GM19397 (cell line): ENCODE results near the gene PCSK5.
"Not testable (repeated sequence)": the region's sequence is repeated elsewhere in the genome, so short reads cannot be mapped to it uniquely, and the experiment has no call there.

Experiments used
- ATAC-seq: cut with Tn5 transposase; IDR thresholded peaks from one replicate; pipeline ENCODE4 v1.9.1; 2021; ENCODE audit warnings: mild to moderate bottlenecking, moderate library complexity; ENCODE audit not compliant: unreplicated experiment

Gene PCSK5

DNA sequence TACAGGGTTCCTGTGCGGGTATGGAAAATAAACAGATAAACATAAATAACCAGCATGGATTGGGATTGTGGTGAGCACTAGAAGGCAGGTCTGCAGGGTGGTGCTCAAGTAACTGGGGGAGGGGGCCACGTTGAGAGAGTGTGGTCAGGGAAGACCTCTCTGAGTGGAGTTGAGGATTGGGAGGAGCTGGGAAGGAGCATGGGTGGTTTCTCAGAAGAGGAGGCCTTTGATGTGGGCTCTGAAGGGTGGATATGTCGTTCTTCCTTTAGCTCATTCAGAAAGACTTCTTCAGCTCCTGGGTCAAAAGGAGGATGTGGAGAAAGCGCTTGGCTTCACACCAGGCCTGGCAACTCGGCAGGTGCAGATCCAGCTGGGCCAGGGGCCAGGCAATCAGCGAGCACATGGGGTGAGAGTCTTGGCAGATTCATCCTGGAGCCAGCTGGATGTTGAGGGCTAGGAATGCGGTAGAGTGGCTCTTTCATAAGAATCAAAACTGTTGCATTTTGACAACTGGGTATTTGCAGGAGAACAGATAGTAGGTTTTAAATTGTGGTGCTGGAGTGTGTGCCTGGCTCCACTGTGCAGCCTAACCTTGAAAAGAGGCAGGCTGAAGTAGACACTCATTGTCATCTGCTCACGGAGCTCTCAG lies 71.7 kb downstream of the PCSK5 start:
- no peak for ATAC-seq

DNA sequence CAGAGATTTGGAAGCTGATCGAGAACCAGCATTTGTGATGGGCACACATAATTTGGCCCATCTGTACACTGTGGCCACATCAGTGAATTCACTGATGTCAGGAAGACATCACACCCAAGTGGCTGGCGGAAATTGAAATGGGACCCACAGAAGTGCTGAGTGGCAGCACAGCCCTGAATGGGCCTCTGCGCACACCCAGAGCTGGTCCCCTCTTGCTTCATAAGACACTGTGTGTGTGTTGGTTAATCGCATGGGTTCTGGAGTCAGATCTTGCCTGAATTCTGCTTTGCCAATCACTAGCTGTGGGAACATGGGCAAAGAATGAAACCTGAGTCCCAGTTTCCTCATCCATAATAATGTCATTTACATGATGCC lies 72.2 kb downstream of the PCSK5 start:
- ATAC-seq = no peak

DNA sequence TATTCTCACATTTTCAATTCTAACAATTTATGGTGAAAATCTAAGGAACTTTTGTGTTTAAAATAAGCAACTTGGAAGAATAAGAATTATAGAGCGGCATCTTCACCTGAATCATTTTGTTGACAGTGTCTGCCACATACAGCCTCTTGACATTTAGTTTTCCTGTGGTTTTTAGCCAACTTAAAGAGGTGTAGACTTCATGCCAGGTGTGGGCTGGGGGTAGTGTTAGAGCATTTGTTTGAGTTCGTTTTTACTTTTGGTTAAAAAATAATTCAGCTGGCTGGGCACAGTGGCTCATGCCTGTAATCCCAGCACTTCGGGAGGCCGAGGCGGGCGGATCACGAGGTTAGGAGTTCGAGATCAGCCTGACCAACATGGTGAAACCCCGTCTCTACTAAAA lies 72.8 kb downstream of the PCSK5 start:
- not testable (repeated sequence) for ATAC-seq

DNA sequence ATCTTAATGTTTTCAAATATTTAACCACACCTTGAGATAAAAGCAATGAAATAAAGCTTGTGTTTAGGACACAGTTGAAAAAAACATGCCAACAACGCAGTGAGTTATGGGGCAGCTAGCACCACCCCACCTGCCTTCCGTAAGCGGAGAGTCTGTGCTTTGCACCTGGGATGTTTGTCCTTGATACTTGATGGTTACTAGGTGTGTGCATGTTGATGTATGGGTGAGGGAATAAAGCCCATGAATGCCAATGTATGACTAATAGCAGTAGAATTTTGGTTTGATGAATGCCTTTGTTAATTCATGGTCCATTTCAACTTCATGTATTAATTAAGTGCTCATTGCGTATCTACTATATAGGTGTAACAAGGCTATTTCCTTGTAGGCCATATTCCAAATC lies 74.0 kb downstream of the PCSK5 start:
- ATAC-seq = no peak

DNA sequence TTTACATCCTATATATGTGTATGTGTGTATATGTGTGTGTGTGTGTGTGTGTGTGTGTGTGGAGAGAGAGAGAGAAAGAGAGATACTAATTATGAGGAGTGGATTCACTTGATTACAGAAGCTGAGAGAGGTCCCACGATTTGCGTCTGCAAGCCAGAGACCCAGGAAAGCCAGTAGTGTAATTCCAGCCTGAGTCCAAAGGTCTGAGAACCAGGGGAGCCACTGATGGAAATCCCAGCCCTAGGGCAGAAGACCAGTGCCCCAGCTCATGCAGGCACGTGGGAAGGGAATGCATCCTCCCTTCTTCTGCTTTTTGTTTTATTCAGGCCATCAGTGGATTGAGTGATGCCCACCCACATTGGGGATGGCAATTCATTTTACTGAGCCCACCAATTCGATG lies 74.8 kb downstream of the PCSK5 start:
- ATAC-seq = no peak

DNA sequence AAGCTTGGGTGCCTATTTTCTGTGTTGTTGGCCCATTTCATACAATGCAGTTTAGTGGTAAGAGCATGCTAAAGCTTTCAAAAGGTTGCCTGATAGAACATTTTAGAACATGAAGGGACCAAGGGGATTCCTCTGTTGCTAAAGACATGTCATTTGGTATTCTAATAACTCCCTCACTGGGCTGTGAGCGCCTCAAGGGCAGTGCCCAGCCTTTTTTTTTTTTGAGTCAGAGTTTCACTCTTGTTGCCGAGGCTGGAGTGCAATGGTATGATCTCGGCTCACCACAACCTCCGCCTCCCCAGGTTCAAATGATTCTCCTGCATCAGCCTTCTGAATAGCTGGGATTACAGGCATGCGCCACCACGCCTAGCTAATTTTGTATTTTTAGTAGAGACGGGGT lies 77.1 kb downstream of the PCSK5 start:
- ATAC-seq = no peak

DNA sequence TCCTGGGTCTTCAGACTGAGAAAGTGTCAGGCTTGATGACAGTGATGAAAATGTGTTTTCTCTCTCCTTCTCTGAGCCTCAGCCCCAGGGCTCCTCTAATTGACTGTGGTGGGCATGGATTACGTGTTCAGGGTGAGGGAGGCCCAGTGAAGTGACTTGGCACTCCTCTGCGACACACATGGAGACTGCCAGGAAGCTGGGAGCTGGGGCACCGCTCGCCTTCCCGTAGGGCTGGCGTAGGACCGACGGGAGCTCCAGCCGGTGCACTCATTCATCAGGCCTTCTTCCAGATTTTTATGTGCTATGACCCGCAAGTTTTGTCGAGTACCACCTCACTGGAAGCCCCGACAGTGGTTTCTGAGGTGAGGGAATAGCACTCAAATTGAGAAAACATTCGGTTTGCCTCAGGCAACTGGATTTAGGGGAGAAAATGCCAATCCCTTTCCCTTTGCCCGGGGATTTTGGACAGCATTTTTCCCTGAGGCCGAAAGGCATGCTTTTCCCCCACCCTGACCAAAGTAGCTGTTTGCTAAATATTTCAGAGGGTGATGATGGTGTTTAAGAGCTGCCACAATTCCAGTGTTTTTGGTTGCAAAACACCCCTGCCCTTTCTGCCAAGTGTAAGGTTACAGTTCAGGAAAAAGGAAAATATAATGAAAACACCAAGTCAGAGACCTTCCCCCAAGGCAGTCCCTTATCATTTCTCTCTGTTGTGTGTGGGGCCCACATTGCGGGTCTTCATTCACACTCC lies 83.7 kb downstream of the PCSK5 start:
- ATAC-seq = no peak

DNA sequence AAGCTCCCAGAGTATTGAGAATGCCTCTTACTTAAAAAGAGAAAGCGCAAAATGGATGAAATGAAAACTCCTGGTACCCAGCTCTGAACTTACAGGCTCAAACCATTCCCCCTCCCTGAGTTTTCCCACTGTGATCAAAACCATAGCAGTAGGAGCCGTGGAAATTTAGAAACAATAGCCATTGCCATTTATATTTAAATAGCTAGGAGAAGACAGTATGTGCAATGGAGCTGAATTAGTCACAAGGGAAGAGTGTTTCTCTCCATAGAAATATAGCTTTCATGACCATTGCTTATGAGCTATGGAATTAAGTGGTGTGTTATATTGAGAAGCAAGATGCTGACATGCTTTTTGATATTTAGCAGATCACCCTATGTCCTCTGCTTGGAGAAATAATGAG lies 84.6 kb downstream of the PCSK5 start:
- ATAC-seq = no peak

DNA sequence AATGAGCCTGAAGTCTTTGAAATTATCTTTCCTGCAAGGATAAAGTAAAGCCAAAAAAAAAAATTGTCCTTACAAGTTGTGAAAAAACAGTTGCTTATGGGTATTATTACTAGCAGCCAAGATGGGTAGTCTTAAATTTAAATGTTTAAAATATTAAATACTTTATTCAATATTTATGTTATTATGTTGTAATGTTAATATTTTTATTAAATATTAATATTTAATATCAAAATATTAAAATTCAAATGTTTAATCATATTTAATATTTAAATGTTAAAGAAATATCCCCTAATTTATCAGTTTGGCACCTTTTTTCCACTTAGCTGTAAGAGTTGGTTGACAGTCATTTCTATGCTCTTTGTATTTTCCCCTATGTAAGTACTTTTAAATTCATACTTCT lies 86.1 kb downstream of the PCSK5 start:
- no peak for ATAC-seq

DNA sequence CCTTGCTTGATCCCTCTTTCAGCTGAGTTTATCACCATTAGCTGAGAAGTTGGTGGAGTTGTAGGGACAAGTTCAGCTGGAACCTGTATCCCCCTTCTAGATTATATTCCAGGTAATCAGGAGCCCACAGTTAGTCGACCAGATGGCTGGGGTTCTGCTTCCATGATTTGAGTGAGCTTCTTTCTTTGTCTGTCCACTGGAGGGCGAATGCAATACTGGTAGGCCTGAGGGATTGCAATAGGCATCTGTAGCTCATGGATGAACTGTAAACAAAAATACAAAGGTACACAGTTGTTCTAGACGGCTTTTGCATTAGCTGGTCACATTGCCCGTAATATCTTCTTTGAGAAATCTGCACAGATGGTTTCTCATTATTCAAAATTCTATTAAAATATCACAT lies 88.9 kb downstream of the PCSK5 start:
- ATAC-seq = no peak

DNA sequence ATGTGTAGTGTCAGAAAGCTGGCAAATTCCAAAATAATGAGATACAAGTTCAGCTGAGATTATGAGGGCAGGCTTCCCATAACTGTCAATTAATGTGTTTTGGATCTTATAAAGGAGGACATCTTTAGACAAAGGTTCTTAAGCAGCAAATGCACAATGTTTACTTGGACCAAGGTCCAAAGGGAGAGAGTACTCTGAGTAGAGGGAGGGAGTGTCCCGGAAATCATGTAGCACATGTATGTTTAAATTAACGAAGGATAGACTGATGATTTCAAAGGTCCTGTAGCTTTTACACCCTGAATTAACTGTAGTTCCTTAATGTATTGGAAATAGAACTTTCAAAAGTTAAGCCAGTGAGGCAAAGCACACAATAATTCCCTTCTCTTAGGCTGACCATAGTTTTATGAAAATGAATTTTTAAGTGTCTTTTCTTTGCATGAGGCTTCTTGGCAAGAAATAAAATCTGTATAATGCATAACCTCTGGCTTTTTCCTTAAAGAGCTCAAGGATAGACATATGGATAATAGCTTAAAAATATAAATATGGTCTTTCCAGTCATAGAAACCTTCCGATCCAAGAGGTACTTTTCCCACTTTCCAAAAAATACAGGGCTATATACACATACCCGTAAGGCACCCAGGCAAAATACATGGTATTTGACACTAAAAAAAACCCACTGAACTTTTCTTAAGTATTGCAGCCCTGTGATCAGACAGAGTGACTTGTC lies 93.0 kb downstream of the PCSK5 start:
- no peak for ATAC-seq

DNA sequence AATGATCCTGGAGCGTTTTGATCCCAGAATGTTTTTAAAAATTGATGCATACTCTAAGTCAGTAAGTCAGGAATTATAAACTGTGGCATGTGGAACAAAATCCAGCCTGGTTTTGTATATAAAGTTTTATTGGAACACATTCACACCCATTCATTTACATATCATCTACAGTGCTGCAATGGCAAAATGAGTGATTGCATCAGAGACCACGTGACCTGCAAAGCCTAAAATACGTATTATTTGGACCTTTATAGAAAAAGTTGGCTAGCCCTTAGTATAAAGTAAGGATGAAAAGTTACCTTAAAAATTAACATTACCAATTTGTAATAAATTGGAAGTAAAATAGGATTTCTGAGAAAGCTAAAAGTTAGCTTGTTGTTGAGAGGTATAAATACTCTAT lies 95.0 kb downstream of the PCSK5 start:
- no peak for ATAC-seq

DNA sequence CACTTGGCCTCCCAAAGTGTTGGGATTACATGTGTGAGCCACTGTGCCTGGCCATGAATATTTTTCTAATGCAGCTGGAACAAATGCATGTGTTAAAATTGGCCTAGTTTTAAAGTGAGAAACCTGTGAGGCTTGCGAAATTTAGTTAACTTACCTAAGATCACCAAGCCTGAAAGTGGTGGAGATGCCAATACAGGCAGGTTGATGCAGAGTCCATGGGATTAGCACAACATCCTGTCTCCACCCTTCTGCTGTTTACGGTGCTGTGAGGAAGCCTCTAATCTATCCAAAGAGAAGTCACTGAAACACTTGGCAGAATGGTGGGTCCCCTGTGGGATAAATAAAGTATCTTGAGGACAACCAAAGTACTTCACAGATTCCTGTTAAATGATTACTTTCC lies 98.2 kb downstream of the PCSK5 start:
- no peak for ATAC-seq

DNA sequence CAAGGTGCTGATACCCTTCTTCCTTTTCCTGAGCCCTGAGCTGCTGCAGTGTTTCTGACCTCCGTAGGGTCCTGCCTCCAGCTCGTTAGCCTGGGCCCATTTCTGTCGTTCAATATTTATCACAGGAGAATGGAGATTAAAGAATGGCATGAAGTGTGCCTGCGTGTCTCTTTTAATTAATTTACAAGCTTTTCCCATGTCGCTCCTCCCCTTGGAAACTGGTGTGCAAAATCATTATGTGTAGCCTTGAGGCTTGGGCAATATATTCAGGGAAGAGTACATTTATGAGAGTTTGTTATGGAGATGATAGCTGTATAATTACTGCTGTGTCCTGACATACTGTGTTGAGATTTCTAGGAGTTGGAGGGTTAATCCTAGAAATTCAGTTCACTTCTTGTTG lies 99.7 kb downstream of the PCSK5 start:
- ATAC-seq = no peak

DNA sequence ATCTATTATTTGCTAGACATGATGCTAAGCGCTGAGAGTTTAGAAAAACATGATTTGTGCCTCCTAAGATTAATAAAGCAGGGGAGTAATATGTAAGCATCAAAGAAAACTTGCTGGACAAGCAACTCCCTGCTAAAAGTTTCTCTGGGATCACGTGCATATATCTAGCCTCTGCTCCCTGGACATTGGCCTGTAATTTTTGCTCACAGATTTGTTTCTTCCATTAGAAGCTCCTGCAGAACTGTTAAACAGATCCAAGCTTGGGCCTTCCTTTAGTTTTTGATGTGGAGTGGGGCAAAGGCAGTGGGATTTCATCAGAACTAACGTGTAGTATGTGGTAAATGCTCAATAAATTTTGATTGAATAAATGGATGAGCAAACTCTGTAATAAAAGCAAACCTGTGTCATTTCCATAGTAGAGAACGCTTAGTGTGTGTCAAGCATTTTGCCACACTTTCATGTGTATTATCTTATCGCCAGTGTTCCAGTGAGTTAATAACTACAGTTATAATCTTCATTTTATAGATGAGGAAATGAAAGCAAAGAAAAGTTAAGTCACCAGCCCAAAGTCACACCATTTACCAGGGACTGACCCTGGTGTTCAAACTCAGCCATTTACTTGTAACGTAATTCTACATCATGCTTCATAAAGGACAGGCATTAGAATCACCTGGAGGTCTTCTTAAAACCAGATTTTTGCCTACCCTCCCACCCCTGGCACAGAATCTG lies 100.3 kb downstream of the PCSK5 start:
- ATAC-seq = no peak

DNA sequence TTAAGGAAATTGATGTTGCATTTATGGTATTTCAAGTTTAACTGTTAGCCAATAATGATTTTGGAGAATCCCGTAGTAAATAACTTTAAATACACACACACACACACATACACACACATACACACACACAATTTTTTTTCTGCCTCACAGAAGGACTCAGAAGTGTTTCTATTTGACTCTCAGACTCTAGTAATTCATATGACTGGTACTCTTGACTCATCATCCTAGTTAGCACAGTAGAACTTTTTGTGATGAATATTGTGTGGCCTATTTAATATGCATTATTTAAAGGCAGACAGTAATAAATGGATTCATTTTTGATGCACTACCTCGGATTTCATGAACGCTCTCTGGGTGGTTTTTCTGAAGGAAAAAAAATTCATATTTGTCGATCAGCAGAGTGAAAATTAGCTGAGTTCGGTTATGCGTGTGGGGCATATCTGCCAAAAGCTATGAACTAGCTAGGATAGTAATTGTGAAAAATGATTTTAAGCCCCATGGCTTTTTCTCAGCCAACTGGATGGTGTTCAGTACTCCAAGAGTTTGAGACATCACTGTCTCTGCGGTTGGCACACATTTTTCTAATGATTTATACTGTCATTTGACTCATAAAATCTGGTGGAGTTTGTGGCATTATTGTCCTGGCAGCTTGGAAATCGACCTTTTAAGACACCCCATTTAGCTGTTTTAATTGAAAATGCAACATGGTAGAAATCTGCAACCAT lies 102.2 kb downstream of the PCSK5 start:
- no peak for ATAC-seq

DNA sequence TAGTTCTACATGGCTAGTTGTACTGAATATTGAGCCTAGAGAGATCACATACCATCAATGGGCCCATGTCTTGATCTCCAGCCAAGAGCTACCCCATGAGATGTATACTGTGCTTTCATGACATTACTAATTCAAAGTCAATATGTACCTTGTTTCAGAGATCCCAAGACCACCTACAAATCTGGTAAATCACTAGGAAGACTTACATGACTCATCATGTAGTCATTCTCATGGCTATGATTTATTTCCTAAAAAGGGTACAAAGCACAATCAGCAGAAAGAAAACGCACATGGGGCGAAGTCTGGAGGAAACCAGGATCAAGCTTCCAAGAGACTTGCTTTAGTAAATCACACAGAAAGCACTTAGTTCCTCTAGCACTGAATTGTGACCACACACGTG lies 103.0 kb downstream of the PCSK5 start:
- no peak for ATAC-seq

DNA sequence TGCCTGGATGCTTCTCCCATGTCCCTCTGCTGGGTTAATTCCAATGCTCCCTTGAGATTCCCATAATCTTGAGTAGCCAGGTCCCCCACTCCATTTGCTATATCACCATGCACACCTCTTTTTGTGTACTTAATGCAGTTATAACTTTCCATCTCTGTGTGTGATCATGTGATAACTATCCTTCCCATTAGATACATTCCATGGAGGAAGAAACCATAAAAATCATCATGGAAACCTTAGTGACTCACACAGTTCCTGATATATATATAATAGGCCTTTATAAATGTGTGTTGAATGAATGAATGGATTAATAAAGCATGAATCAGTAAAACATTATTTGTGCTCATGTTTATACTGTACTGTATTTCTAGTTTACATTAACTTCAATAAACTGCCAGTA lies 104.6 kb downstream of the PCSK5 start:
- ATAC-seq = no peak

DNA sequence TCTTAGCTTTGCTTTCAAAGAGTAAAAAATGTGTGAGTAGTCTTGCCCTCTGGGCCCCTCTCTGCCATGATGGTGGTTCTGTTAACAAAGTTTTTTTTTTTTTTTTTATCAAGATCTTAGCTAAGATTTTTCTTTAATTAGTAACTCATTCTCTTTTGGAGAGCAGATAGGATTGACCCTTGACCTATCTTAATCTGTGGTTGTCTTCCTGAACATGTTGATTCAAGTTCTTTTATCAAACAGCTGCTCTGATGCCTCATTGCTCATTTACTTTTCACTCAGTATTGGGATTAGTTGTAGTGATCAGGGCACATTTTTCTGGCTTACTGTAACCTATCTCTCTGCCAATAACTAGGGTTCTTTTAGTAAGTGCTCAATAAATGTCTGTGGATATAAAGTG lies 106.3 kb downstream of the PCSK5 start:
- no peak for ATAC-seq

DNA sequence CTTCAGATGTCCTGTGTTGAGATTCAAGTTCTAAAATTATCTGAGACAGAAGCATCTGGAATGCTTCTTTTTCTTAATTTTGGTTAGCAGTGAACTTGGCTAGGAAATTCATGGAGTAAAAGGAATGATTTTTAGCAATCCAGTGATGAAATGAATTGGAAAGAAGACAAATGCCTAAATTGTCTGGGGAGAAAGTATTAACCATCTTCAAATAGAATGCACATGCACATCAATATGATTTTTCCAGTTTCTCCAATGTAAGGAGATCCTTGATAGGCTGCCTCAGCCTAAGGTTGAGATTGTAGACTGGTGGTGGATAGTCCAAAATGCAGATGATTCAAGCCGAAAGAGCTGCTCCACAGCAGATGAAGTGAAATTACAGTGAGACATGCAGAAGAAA lies 106.7 kb downstream of the PCSK5 start:
- no peak for ATAC-seq
